Thyroid gland (tissue), 4 donors: Measurements from ENCODE around the gene CCL5. TPM values are rescaled to one million over a fixed set of nuclear protein-coding genes. Genes with fewer than 3 reads are reported as not detected.

Experiments used
- DNase-seq, 2 donors: peaks; one replicate each; pipeline ENCODE4 v3.0.0-alpha.2; 2019
- H3K27ac ChIP-seq, 3 donors: fragments of 200-600 bp; sonication (generic); 1 replicate in 2 of 3; 2 replicates in 1 of 3; pipeline ENCODE4 v1.5.1; 2016 to 2019; ENCODE audit warnings: mild to moderate bottlenecking in 1 of 3, moderate library complexity in 1 of 3
- H3K27me3 ChIP-seq: fragments of 200-600 bp; sonication (generic); one replicate; pipeline ENCODE4 v1.5.1; 2019
- H3K36me3 ChIP-seq, 2 donors: fragments of 200-600 bp; sonication (generic); one replicate each; pipeline ENCODE4 v1.5.1; 2016 to 2019
- H3K4me1 ChIP-seq, 2 donors: fragments of 200-600 bp; sonication (generic); one replicate each; pipeline ENCODE4 v1.5.1; 2017 to 2019
- H3K4me3 ChIP-seq, 3 donors: fragments of 200-600 bp; sonication (generic); replicated peaks in 1 of 3; 1 replicate in 2 of 3; 2 replicates in 1 of 3; pipeline ENCODE4 v1.5.1; 2016; ENCODE audit warnings: mild to moderate bottlenecking in 1 of 3
- H3K9me3 ChIP-seq: fragments of 200-600 bp; sonication (generic); one replicate; pipeline ENCODE4 v1.5.1; 2017
- CTCF ChIP-seq, 6 experiments: fragments of 200-600 bp in 3 of 6; fragments of 450-650 bp in 3 of 6; sonication (generic) in 3 of 6; IDR thresholded peaks; one replicate each; pipeline ENCODE4 v1.5.1; 2016 to 2019; ENCODE audit warnings: antibody characterized with exemption in 6 of 6, mild to moderate bottlenecking in 2 of 6, inconsistent platforms in 1 of 6, moderate library complexity in 1 of 6
- POLR2A ChIP-seq, 2 donors: fragments of 450-650 bp; IDR thresholded peaks; one replicate each; pipeline ENCODE4 v1.6.1; 2017; ENCODE audit warnings: antibody characterized with exemption in 2 of 2, mild to moderate bottlenecking in 2 of 2, moderate library complexity in 1 of 2
- WGBS, 2 donors: methylation state at CpG; one replicate each; pipeline ENCODE4 v1.1.5; 2017; 5-methylcytosine and 5-hydroxymethylcytosine counted together
- intact Hi-C: fragments of 100-400 bp; cut with DNase I; formaldehyde crosslinking; loops from one replicate; pipeline ENCODE4 v1.15.1; 2023
- total RNA-seq, 4 donors: library from RNA; depleted of rRNA; stranded (reverse); fragments of >200 nt; gene quantifications; one replicate each; pipeline ENCODE4 v1.2.3, GENCODE V29; 2016

Gene CCL5
- total RNA-seq, 4 donors from 2014 or later: 2.1 to 5.3 (median 3.8) TPM

- no peaks in the 10 kb centered on the region for H3K27me3 ChIP-seq
- H3K9me3 ChIP-seq: no peaks in the 10 kb centered on the region
- H3K4me3 ChIP-seq: no peak overlapping the region
- 74 to 80% methylated on average over 6 to 8 of the region's 8 CpGs for WGBS, 2 donors
- H3K4me1 ChIP-seq: no peaks in the 10 kb centered on the region
- intact Hi-C loops: no loop called here
- no peak overlapping the region for H3K27ac ChIP-seq
- DNase-seq: no peak
- H3K36me3 ChIP-seq: no peaks in the 10 kb centered on the region
- no peak for TF ChIP-seq CTCF (IDR thresholded peaks at IDR 0.05)
- no peak for TF ChIP-seq POLR2A (IDR thresholded peaks at IDR 0.05)
Measured at GRCh38 chr17:35870906-35871819, 9.0 kb downstream of the CCL5 start.

GRCh38 chr17:35868737-35869136 is 11.4 kb downstream of the CCL5 start, which contains the start of gene HEATR9:
Gene HEATR9 (minus strand): TSS chr17:35868891. CDS start chr17:35868742, 149 bp downstream.
- DNase-seq: no peak
- WGBS, 2 donors: 79 to 86% methylated on average over 3 of the region's 3 CpGs
- no peaks in the 10 kb centered on the region for H3K36me3 ChIP-seq
- no peaks in the 10 kb centered on the region for H3K4me1 ChIP-seq
- no peaks in the 10 kb centered on the region for H3K9me3 ChIP-seq
- intact Hi-C loops: no loop called here
- no peaks in the 10 kb centered on the region for H3K27me3 ChIP-seq
- H3K4me3 ChIP-seq: no peak within 1 kb of the TSS
- no peak within 1 kb of the TSS for H3K27ac ChIP-seq
- TF ChIP-seq CTCF (IDR thresholded peaks at IDR 0.05) (no peak), POLR2A (IDR thresholded peaks at IDR 0.05) (no peak)

GRCh38 chr17:35867574-35867973 is 12.6 kb downstream of the CCL5 start:
- H3K27ac ChIP-seq: no peak overlapping the region
- no peaks in the 10 kb centered on the region for H3K9me3 ChIP-seq
- WGBS, 2 donors: 99 to 100% methylated on average over 3 of the region's 3 CpGs
- H3K27me3 ChIP-seq: no peaks in the 10 kb centered on the region
- no peak for DNase-seq
- no peak overlapping the region for H3K4me3 ChIP-seq
- TF ChIP-seq POLR2A (IDR thresholded peaks at IDR 0.05): no peak
- no peak for TF ChIP-seq CTCF (IDR thresholded peaks at IDR 0.05)
- intact Hi-C loops: no loop called here
- H3K4me1 ChIP-seq: no peaks in the 10 kb centered on the region
- no peaks in the 10 kb centered on the region for H3K36me3 ChIP-seq

- TF ChIP-seq POLR2A (IDR thresholded peaks at IDR 0.05) (no peak), CTCF (IDR thresholded peaks at IDR 0.05) (no peak)
- WGBS, 2 donors: 100% methylated on average over 1 of the region's 1 CpG
- no peak overlapping the region for H3K4me3 ChIP-seq
- H3K27ac ChIP-seq: no peak overlapping the region
- H3K27me3 ChIP-seq: no peaks in the 10 kb centered on the region
- intact Hi-C loops: no loop called here
- no peaks in the 10 kb centered on the region for H3K36me3 ChIP-seq
- no peaks in the 10 kb centered on the region for H3K9me3 ChIP-seq
- no peaks in the 10 kb centered on the region for H3K4me1 ChIP-seq
- DNase-seq: no peak
Measured at GRCh38 chr17:35866341-35866950, 13.7 kb downstream of the CCL5 start.
